Measurements from ENCODE around the gene NR6A1.

- TF ChIP-seq CTCF (IDR thresholded peaks at IDR 0.05; ENCODE audit: insufficient read depth, low read length, poor library complexity, severe bottlenecking): no peak
- TF ChIP-seq EZH2phosphoT487 (conservative IDR thresholded peaks at IDR 0.05; ENCODE audit: low read length): no peak
Measured at GRCh38 chr9:124629600-124629999, 141.5 kb downstream of the NR6A1 start.
